Measurements from ENCODE around the gene GUCA2B. TPM values are rescaled to one million over a fixed set of nuclear protein-coding genes. Genes with fewer than 3 reads are reported as not detected.

GUCA2B gene
- not detected for total RNA-seq (2021; ENCODE audit: unreplicated experiment)
- not detected for polyA plus RNA-seq (2012; ENCODE audit: insufficient read length)
- not detected for Bru-seq, nascent RNA
- not detected for BruChase-seq, experiment 1, labeled RNA remaining after a 2-hour chase
- BruChase-seq, experiment 2, labeled RNA remaining after a 6-hour chase: not detected
- long read RNA-seq: 0 reads

GRCh38 chr1:42152907-42153600, at the start of gene GUCA2B:
Gene GUCA2B (plus strand): TSS chr1:42153410. CDS start chr1:42153451, 41 bp downstream.
- Histone ChIP-seq H3K36me3 (ENCODE audit: control insufficient read depth, insufficient read depth, low read length) (no peaks in the 10 kb centered on the region), H3K27me3 (ENCODE audit: control insufficient read depth, insufficient read depth, low read length) (no peaks in the 10 kb centered on the region), H3K27ac (ENCODE audit: low read length) (no peak within 1 kb of the TSS), H3K4me3 (ENCODE audit: low read depth in 2 of 2, low read length in 2 of 2) (no peak within 1 kb of the TSS), H3K4me1 (ENCODE audit: control insufficient read depth, insufficient read depth, low read length) (no peaks in the 10 kb centered on the region), H3K9me3 (ENCODE audit: control insufficient read depth, insufficient read depth, low read depth, low read length) (no peaks in the 10 kb centered on the region)
- POLR2A ChIA-PET: no interaction called here
- TF ChIP-seq POLR2AphosphoS5 (IDR thresholded peaks at IDR 0.05; ENCODE audit: low read depth, low read length): no peak
- CTCF ChIA-PET: no interaction called here
- in situ Hi-C loops (cut with HindIII; ENCODE audit: low pct_unique_long_range_greater_than_20kb, low sequenced_read_pairs): no loop called here
- no peak for DNase-seq (ENCODE audit: low read depth, low spot score)
- ATAC-seq: no peak
- intact Hi-C loops (cut with micrococcal nuclease; ENCODE audit: unreplicated experiment): no loop called here
- no TSS peak for BruUV-seq (replicated peaks)

GRCh38 chr1:42105025-42105424, 48.2 kb upstream of the GUCA2B start:
- ChIA-PET POLR2A (no interaction called here), CTCF (no interaction called here)
- intact Hi-C loops (cut with micrococcal nuclease; ENCODE audit: unreplicated experiment) (no loop called here), in situ Hi-C loops (cut with HindIII; ENCODE audit: low pct_unique_long_range_greater_than_20kb, low sequenced_read_pairs) (no loop called here)
- no peak for ATAC-seq
- no peak for TF ChIP-seq TCF7L2 (IDR thresholded peaks at IDR 0.05; ENCODE audit: low read depth, low read length)
- no peak for TF ChIP-seq SIN3A (IDR thresholded peaks at IDR 0.05; ENCODE audit: borderline replicate concordance, insufficient read depth, low read depth, low read length)
- TF ChIP-seq CTCF (IDR thresholded peaks at IDR 0.05): no peak
- no peak for TF ChIP-seq POLR2AphosphoS5 (IDR thresholded peaks at IDR 0.05; ENCODE audit: low read depth, low read length)
- H3K4me3 ChIP-seq (ENCODE audit: low read depth in 2 of 2, low read length in 2 of 2): no peak overlapping the region
- no peaks in the 10 kb centered on the region for H3K27me3 ChIP-seq (ENCODE audit: control insufficient read depth, insufficient read depth, low read length)
- H3K4me1 ChIP-seq (ENCODE audit: control insufficient read depth, insufficient read depth, low read length): no peaks in the 10 kb centered on the region
- no peaks in the 10 kb centered on the region for H3K9me3 ChIP-seq (ENCODE audit: control insufficient read depth, insufficient read depth, low read depth, low read length)
- no peaks in the 10 kb centered on the region for H3K36me3 ChIP-seq (ENCODE audit: control insufficient read depth, insufficient read depth, low read length)
- no peak for DNase-seq (ENCODE audit: low read depth, low spot score)
- no peak overlapping the region for H3K27ac ChIP-seq (ENCODE audit: low read length)
- BruUV-seq (replicated peaks): no TSS peak

GRCh38 chr1:42108309-42108708, 44.9 kb upstream of the GUCA2B start:
- no peaks in the 10 kb centered on the region for H3K27me3 ChIP-seq (ENCODE audit: control insufficient read depth, insufficient read depth, low read length)
- no peaks in the 10 kb centered on the region for H3K36me3 ChIP-seq (ENCODE audit: control insufficient read depth, insufficient read depth, low read length)
- ChIA-PET CTCF (no interaction called here), POLR2A (no interaction called here)
- intact Hi-C loops (cut with micrococcal nuclease; ENCODE audit: unreplicated experiment): no loop called here
- no peak overlapping the region for H3K4me3 ChIP-seq (ENCODE audit: low read depth in 2 of 2, low read length in 2 of 2)
- no peaks in the 10 kb centered on the region for H3K9me3 ChIP-seq (ENCODE audit: control insufficient read depth, insufficient read depth, low read depth, low read length)
- in situ Hi-C loops (cut with HindIII; ENCODE audit: low pct_unique_long_range_greater_than_20kb, low sequenced_read_pairs): no loop called here
- H3K4me1 ChIP-seq (ENCODE audit: control insufficient read depth, insufficient read depth, low read length): no peaks in the 10 kb centered on the region
- no TSS peak for BruUV-seq (replicated peaks)
- DNase-seq (ENCODE audit: low read depth, low spot score): no peak
- ATAC-seq: no peak
- TF ChIP-seq SIN3A (IDR thresholded peaks at IDR 0.05; ENCODE audit: borderline replicate concordance, insufficient read depth, low read depth, low read length) (no peak), CTCF (IDR thresholded peaks at IDR 0.05) (no peak), POLR2AphosphoS5 (IDR thresholded peaks at IDR 0.05; ENCODE audit: low read depth, low read length) (no peak), TCF7L2 (IDR thresholded peaks at IDR 0.05; ENCODE audit: low read depth, low read length) (no peak), REST (IDR thresholded peaks at IDR 0.05; ENCODE audit: insufficient read depth in 1 of 2, low read depth in 2 of 2, low read length in 1 of 2) (no peak)
- H3K27ac ChIP-seq (ENCODE audit: low read length): no peak overlapping the region
